ENCODE results near the gene NELFE.

- no peak for TF ChIP-seq CTCF (IDR thresholded peaks at IDR 0.05)
- TF ChIP-seq EP300 (IDR thresholded peaks at IDR 0.05) = no peak
Measured at GRCh38 chr6:31979238-31979898, 20.6 kb upstream of the NELFE start.
